Measurements from ENCODE around the gene ANKH. TPM values are rescaled to one million over a fixed set of nuclear protein-coding genes. Genes with fewer than 3 reads are reported as not detected.

Gene ANKH
- total and polyA plus RNA-seq, 2 of the 13 experiments (the other 11 are each of a cell fraction or from before 2014, with no cell fraction given): 25.0 to 36.0 TPM

DNA sequence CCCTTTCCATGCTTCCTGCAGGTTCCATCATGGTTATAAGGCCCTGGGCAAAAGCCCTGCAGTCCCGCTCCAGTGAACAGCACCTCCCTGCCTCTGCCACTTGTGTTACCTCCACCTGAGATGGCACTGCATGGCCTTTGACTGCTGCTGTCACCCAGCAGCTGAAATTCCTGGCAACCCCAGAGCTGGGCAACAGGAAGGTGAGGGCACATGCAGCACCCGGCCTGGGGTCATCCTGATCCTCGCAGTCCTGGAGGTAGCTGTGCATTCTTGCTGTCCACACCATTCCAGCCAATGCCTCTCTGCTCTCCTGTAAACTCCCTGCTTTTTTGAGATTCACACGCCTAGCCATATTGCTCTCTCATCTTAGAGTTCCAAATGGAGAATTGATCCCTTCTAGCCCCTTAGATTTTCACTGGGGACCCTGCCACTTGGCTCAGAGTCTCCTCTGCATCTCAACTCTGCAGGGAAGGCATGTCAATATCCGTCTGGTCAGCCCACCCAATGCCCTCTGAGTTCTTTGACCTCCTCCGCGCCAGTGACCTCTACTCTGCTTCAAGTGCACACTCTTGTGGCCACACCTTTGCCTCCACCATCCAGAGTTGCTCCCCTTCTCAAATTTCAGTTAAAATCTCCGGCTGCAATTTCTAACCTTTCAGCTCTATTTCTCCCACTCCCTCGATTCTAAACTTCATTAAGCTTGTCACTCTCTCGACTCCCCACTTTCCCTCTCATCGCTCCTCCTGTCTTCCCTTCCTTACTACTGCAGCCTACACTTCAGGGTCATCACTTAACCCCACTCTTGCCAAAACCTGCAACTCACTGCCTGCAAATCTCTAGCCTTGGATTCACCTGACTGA is 93.4 kb downstream of the ANKH start (continued):
- TF ChIP-seq, protein P1, sequence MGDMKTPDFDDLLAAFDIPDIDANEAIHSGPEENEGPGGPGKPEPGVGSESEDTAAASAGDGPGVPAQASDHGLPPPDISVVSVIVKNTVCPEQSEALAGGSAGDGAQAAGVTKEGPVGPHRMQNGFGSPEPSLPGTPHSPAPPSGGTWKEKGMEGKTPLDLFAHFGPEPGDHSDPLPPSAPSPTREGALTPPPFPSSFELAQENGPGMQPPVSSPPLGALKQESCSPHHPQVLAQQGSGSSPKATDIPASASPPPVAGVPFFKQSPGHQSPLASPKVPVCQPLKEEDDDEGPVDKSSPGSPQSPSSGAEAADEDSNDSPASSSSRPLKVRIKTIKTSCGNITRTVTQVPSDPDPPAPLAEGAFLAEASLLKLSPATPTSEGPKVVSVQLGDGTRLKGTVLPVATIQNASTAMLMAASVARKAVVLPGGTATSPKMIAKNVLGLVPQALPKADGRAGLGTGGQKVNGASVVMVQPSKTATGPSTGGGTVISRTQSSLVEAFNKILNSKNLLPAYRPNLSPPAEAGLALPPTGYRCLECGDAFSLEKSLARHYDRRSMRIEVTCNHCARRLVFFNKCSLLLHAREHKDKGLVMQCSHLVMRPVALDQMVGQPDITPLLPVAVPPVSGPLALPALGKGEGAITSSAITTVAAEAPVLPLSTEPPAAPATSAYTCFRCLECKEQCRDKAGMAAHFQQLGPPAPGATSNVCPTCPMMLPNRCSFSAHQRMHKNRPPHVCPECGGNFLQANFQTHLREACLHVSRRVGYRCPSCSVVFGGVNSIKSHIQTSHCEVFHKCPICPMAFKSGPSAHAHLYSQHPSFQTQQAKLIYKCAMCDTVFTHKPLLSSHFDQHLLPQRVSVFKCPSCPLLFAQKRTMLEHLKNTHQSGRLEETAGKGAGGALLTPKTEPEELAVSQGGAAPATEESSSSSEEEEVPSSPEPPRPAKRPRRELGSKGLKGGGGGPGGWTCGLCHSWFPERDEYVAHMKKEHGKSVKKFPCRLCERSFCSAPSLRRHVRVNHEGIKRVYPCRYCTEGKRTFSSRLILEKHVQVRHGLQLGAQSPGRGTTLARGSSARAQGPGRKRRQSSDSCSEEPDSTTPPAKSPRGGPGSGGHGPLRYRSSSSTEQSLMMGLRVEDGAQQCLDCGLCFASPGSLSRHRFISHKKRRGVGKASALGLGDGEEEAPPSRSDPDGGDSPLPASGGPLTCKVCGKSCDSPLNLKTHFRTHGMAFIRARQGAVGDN (CRISPR knock-in tag; IDR thresholded peaks at IDR 0.05): peak; percentile 46
- no peak for TF ChIP-seq SNAPC2 (CRISPR knock-in tag; IDR thresholded peaks at IDR 0.05)

DNA sequence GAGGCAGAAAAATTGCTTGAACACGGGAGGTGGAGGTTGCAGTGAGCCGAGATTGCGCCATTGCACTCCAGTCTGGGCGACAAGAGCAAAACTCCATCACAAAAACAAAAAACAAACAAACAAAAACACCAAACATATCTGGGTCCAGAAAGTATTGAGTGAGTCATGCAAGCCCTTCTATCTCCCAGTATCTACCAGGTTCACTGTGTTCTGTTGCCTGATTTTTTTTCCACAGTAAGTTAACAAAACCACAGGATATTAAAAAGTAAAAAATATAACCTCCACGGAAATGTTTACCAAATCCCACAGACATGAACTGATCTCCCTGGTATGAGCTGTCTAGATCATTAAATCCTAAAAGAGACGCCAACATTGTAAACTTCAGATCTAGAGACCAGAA is 94.4 kb downstream of the ANKH start:
- POLR2A ChIA-PET: no interaction called here
- no TSS peak for BruUV-seq (replicated peaks)
- ATAC-seq (no peak), FAIRE-seq (no peak), DNase-seq (ENCODE audit: low spot score) (no peak)
- CTCF ChIA-PET (ENCODE audit: low intra/inter-chr PET ratio, low total read pairs): no interaction called here
- Histone ChIP-seq H3K4me3 (replicated peaks in 1 of 3; ENCODE audit: insufficient read depth in 1 of 3, low read depth in 2 of 3, low read length in 3 of 3) (no peak overlapping the region), H3K36me3 (replicated peaks in 1 of 2; ENCODE audit: control insufficient read depth in 1 of 2, insufficient read depth in 2 of 2, low read length in 2 of 2) (no peaks in the 10 kb centered on the region; a peak in 1 of 5 replicates), H3K27me3 (ENCODE audit: control insufficient read depth in 1 of 2, insufficient read depth in 2 of 2, low read length in 2 of 2) (no peaks in the 10 kb centered on the region), H3K4me1 (ENCODE audit: insufficient read depth, low read length) (peaks cover 80% of the 10 kb centered on the region), H4K20me1 (ENCODE audit: insufficient read depth, low read length) (no peaks in the 10 kb centered on the region), H3K9ac (ENCODE audit: insufficient read depth, low read depth, low read length) (no peak overlapping the region), H3K79me2 (ENCODE audit: insufficient read depth, low read length) (no peaks in the 10 kb centered on the region), H3K9me3 (ENCODE audit: low read length) (no peaks in the 10 kb centered on the region), H3K4me2 (ENCODE audit: low read depth, low read length) (no peak overlapping the region), H2AFZ (ENCODE audit: low read length) (no peak overlapping the region), H3K27ac (ENCODE audit: extremely low read length, insufficient read depth, low read length) (no peak overlapping the region)
- peak; percentile 14; the same call in 1 of the 2 replicates for TF ChIP-seq CEBPB (IDR thresholded peaks at IDR 0.05; ENCODE audit: borderline replicate concordance, low read depth, low read length)
- TF ChIP-seq ZFY (CRISPR knock-in tag; IDR thresholded peaks at IDR 0.05): no peak
- intact Hi-C loops (cut with micrococcal nuclease; ENCODE audit: unreplicated experiment) (no loop called here), in situ Hi-C loops (cut with HindIII; ENCODE audit: extremely low pct_ligation_motif_present, low pct_unique_long_range_greater_than_20kb) (loop anchor here (5.0 kb wide), 1 partner anchor 50 kb away; no protein-coding TSS in a partner anchor)
- 89% methylated on average over 6 of the region's 6 CpGs for WGBS (ENCODE audit: low lambda C conversion rate)
